GM19463 (cell line): Measurements from ENCODE around the gene TTLL8.

Source experiments
- ATAC-seq: cut with Tn5 transposase; IDR thresholded peaks from one replicate; pipeline ENCODE4 v1.9.1; 2021; ENCODE audit warnings: mild to moderate bottlenecking, moderate library complexity; ENCODE audit not compliant: unreplicated experiment

Gene TTLL8

DNA sequence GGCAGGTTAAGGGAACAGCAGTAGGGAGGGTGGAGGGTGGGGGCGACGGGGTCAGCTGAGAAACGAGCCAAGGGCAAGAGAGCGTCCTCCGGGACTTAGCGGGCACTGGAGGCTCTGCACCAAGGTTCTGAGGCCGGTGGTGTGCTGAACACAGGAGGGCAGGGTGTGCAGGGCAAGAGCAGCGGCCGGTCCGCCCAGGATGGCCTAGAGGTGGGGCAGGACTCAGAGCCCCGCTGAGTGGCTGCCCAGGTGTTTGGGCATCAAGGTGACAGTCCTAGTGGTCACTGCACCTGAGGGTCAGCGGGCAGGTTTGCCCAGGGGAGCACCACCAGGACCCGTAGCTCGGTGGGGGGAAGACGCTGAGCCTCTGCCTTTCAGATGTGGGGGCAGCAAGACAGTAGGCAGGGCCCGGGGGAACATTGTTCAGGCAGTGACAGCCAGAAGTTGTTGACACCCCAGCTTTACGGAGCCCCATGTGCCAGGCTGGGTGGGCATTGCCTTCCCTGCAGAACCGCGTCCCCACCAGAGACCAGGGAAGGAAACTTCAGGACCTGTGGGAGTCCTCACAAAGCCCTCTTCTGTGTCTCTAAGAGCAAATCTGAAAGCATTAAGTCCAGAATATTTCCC is 4.5 kb upstream of the TTLL8 start:
- no peak for ATAC-seq

GRCh38 chr22:50061824-50062355 is 3.8 kb upstream of the TTLL8 start:
- ATAC-seq = no peak

- no peak for ATAC-seq
These were observed 3.2 kb upstream of the TTLL8 start for GRCh38 chr22:50061141-50061823.

DNA sequence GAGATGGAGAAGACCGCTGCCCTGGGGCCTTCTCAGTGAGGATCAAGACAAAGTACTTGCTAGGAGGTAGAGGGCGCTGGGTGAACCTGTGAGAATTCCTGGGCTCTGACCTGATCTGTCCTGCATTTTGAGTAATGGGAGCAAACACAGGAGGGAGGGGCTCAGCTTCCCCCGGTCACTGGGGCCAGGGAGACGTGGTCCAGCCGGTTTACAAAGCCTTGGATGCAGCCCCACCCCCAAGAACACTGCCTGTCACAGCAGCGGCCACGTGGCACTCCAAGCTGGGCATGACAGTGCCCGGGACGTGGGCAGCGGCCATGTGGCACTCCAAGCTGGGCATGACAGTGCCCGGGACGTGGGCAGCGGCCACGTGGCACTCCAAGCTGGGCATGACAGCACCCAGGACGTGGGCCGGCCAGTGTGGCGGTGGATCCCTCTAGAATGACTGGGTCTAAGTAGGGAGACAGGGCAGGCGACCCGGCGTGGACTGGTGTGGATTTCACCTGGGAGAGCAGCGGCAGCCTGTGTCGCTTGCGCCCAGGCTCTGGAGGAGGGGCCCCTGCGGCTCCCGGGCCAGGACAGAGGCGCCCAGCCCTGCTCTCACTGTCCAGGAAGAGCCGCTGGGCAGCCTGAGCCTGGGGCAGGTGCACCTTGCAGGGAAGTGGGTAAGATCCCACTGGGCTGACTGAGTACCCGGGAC is 2.5 kb upstream of the TTLL8 start:
- ATAC-seq = no peak

GRCh38 chr22:50059881-50060262 is 1.8 kb upstream of the TTLL8 start:
- ATAC-seq = no peak

DNA sequence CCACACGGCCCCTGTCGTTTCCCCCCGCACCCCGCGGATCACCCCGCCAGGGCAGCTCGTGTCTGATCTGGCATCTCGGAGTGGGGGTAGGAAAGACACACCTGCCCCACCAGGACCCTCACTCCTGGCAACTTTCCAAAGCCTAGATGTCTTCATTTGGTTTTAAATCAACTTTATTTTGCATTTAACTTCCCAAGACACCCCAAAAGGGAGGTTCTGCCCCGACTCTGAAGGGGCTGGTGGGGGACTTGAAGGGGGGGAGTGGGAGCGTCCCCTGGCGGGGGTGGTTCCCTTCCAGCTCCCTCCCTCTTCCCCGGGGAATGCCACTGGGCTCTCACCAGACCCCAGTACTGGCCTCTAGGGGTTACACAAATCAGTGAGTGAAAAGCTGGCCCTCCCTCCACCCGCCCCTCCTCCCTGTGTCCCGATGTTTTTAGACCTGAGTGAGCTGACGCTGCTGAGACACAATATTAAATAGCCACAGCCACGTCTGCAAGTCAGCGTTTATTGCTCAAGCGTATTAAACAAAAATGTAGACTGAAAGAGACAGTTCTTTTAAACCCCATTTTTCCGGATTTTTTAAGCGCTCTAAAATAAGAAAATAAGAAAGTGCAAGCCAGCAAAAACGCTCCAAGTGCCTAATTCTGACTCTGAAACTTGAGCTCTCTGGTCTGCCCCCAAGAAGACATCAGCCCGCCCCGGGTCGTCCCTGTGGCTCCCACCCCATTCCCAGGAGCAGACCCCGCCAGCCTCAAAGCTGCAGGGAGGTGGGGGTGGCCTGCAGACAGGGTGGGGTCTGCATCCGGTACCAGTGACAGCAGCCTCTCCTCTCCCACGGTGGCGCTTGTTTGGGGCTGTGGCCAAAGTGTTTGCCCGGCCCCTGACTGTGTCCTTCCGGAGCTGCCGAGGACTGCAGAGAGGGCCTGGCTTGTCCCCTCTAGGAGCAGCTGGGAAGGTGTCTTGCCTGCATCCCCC is 1.1 kb upstream of the TTLL8 start:
- no peak for ATAC-seq

GRCh38 chr22:50057278-50058060 is 629 bp downstream of the TTLL8 start:
- no peak for ATAC-seq

DNA sequence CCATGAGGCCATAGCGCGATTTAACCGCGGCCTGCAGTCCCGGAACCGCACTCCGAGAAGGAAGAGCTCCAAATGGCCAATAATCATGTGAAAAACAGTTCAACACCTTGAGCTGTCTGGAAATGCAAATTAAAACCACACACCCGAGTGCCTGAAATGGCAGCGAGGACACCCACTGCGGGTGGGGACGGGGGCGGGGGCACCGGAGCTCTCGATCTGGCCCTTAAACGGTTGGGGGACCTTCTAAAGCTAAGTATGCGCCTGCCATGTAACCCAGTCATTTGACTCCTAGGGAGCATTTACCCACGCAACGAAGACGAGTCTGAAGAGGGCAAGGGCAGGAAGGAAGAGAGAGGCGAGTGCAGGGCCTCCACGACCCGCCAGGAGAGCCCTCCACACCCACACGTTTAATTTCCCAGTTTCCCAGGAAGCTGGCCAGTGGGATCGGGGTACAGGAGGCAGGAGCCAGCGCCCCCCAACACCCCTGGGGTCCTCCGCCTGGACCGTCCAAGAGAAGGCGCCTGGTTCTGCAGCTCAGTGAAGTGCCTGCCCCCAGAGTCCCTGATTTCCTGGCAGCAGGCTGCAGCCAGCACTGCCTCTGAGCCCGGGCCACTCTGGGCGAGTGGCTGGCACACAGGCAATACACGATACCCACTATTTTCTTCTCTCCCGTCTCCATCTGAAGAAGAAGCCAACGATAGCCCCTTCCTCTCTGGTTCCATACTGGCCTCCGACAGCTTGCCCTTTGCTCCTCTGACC is 1.7 kb downstream of the TTLL8 start:
- no peak for ATAC-seq

DNA sequence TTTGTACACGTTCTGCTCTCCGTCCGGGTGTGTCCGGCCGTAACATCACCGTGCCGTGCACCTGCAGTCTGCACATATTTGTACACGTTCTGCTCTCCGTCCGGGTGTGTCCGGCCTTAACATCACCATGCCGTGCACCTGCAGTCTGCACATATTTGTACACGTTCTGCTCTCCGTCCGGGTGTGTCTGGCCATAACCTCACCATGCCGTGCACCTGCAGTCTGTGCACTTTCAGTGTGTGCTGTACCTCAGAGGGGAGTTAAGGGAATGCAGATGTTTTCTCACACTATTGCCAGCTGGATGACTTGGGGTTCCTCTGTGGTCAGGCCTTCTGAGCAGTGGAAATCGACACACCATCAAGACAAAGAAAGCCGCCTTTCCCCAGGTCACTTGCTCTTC is 4.2 kb downstream of the TTLL8 start:
- no peak for ATAC-seq

DNA sequence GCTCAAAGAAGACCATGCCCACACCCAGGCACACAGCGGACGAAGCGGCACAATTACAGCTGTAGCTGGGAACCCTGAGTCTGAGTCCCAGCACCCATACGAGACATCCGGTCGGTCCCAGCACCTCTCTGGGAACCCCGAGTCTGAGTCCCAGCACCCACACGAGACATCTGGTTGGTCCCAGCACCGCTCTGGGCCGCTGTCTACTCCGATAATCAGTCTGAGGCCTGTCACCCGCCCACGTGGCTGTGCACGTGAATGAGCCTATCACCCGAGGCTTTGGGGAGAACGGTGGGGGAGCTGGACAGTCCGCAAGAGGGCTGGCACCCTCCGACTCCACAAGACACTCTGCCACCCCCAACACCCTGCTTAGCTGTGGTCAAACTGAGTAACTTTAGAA is 6.2 kb downstream of the TTLL8 start:
- ATAC-seq = no peak

GRCh38 chr22:50049299-50050195 is 8.6 kb downstream of the TTLL8 start:
- ATAC-seq = no peak

- ATAC-seq = no peak
These were observed 9.3 kb downstream of the TTLL8 start for GRCh38 chr22:50048836-50049235.

DNA sequence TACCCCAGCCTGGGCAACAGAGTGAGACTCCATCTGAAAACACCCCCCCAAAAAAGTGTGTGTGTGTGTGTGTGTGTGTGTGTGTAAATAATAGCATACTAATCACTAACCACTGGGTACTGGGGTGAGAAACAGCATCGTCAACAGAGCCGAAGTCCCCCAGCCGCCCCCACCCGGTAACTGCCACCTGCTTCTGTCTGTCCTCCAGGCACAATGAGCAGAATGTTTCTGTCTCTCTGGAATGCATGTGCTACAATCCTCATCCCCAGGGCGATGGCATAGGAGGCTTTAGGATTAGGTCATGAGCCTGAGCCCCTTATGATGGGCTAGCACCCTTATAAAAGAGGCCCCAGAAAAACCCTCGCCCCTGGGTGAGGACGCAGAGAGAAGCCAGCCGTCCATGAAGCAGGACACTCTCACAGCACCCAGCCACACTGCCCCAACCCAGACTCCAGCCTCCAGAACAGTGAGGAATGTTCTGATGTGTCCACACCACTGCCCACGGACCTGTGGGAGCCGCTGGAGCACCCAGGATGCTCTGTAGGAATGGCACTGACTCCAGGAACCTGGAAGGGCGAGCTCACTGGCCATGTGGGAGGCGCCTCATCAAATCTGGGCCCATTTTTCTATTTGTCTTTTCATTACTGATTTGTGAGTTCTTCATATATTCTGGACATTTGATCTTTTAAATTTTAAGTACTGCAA is 9.9 kb downstream of the TTLL8 start:
- no peak for ATAC-seq

DNA sequence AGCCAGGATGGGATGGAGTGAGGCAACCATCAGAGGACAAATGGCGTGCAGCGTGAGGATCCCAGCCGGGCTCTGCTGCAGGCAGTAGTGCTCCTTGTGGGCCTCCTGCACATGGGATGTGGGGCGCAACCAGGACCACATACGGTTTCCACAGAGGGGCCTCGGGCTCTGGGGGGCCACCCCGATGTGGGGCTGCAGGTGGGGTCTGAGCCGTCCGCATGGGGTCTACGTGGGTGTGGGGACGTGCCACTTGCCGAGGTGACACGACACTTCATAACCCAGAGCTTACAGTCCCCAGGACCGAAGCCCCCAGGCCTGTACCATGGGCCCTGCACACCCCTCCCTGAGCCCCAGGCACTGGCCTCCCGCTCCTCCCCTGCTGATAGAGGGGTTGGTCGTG is 10.8 kb downstream of the TTLL8 start:
- ATAC-seq = no peak

DNA sequence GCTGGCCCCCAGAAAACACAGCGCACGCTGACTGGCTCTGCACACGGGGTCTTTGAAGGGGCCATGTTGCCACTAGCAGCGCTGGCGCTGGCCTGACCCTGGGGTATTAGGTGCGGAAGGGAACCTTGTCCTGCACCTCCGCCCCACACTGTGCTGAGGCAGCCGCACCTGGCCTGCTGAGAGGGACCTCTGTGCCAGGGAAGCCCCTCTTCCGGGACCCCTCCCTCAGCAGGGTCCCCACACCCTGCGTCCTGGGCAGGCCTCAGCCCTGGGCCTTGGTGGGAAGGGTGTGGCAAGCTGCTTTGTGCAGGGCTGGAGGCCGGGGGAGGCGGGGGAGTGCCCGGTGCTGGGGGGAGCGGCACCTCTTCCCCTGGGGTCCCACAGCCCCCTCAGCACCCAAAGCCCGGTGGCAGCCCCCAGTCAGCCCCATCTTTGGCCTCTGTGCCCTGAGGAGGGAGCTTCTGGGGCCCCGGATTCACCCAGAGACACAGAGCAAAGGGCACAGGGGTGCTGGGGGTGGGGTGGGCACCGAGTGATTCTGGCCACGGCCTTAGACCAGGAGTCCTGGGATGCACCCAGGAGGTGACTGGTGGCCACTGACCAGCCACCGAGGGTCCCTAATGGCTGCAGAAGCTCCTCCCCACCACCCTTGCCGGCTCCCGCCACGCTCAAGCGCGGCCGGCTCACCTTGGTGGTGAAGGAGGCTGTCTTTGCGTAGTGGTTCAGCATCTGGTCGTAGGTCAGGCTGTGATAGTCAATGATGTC is 11.4 kb downstream of the TTLL8 start:
- no peak for ATAC-seq

GRCh38 chr22:50046019-50046415 is 12.1 kb downstream of the TTLL8 start:
- ATAC-seq = no peak
